Kidney (tissue), 14 donors: ENCODE measurements around the gene KCNQ1. TPM values are rescaled to one million over a fixed set of nuclear protein-coding genes. Genes with fewer than 3 reads are reported as not detected.

Source experiments
- DNase-seq, 5 donors: peaks; one replicate each; pipeline ENCODE4 v3.0.0-alpha.2; 2013 to 2020
- FAIRE-seq: peaks from 2 replicates; lab custom pipeline; 2012; peaks lifted over from hg19 to GRCh38; lab: Jason Lieb, UNC
- H3K27ac ChIP-seq, 2 donors: one replicate each; pipeline ENCODE4 v1.7.0; 2013; ENCODE audit warnings: low read depth in 2 of 2, low read length in 2 of 2, inconsistent platforms in 1 of 2
- H3K27me3 ChIP-seq: one replicate; pipeline ENCODE4 v1.7.1; 2013; ENCODE audit warnings: low read length, inconsistent platforms; ENCODE audit not compliant: control insufficient read depth, insufficient read depth
- H3K36me3 ChIP-seq, 3 donors: one replicate each; pipeline versions ENCODE4 v1.7.0 to v1.7.1; 2013; ENCODE audit warnings: low read length in 3 of 3, control low read depth in 1 of 3, inconsistent platforms in 1 of 3; ENCODE audit not compliant: insufficient read depth in 3 of 3, control insufficient read depth in 2 of 3
- H3K4me1 ChIP-seq, 3 donors: one replicate each; pipeline versions ENCODE4 v1.7.0 to v1.7.1; 2013; ENCODE audit warnings: low read length in 3 of 3, inconsistent platforms in 1 of 3, low read depth in 1 of 3; ENCODE audit not compliant: control insufficient read depth in 2 of 3, insufficient read depth in 2 of 3
- H3K4me3 ChIP-seq, 3 donors: one replicate each; pipeline versions ENCODE4 v1.7.0 to v1.8.1; 2013; ENCODE audit warnings: low read length in 3 of 3, control low read depth in 1 of 3, inconsistent platforms in 1 of 3
- H3K9ac ChIP-seq, 3 donors: one replicate each; pipeline versions ENCODE4 v1.7.0 to v1.7.1; 2013; ENCODE audit warnings: low read length in 3 of 3, control low read depth in 1 of 3, inconsistent platforms in 1 of 3
- H3K9me3 ChIP-seq, 3 donors: one replicate each; pipeline versions ENCODE4 v1.7.0 to v1.7.1; 2013; ENCODE audit warnings: low read length in 3 of 3, control low read depth in 1 of 3, inconsistent platforms in 1 of 3; ENCODE audit not compliant: control insufficient read depth in 2 of 3, insufficient read depth in 1 of 3
- CTCF ChIP-seq: IDR thresholded peaks from 3 replicates; pipeline ENCODE4 v1.5.1; 2012; ENCODE audit warnings: mild to moderate bottlenecking, moderate library complexity, borderline replicate concordance; ENCODE audit not compliant: insufficient read depth; ENCODE audit errors: extremely low read depth
- intact Hi-C: fragments of 100-400 bp; cut with DNase I; formaldehyde crosslinking; loops from one replicate; pipeline ENCODE4 v1.11.1; 2022
- polyA plus RNA-seq: library from polyadenylated mRNA; stranded (reverse); fragments of 350-450 nt; fragmentation: Illumina TruSeq; extraction: RNeasy Lipid Tissue Mini Kit (QIAGEN cat#74804); gene quantifications from one replicate; pipeline ENCODE4 v1.2.3, GENCODE V29; 2014; ENCODE audit warnings: low read depth, low replicate concordance; ENCODE audit not compliant: insufficient read depth
- total RNA-seq: library from RNA; stranded (reverse); fragmentation: NEBNext Ultra II Directional; extraction: Animal tissue kit (Norgen Biotek cat#: 25700); gene quantifications from one replicate; pipeline ENCODE4 v1.2.1, GENCODE V29; 2021
- donor health status: control.
- donor health status: control.
- donor health status: control.
- donor health status: control.
- donor health status: control.
- donor health status: DM: yes; HTN: yes; CAD: no.
- donor health status: Normal renal cell carcinoma (clear cell type).

Gene KCNQ1
- total and polyA plus RNA-seq, 2 donors from 2014 or later = 45.5 to 49.4 TPM

- Histone ChIP-seq H3K9ac (no peak overlapping the region), H3K27me3 (no peaks in the 10 kb centered on the region), H3K4me1 (peaks cover 0 to 21% (median 14%) of the 10 kb centered on the region in 3 donors), H3K36me3 (no peaks in the 10 kb centered on the region), H3K9me3 (no peaks in the 10 kb centered on the region), H3K27ac (peak overlapping the region; percentile 53 to 96), H3K4me3 (no peak overlapping the region)
- TF ChIP-seq CTCF = no peak
- peak in 1 of 5 donors; percentile 93 for DNase-seq
- intact Hi-C loops = no loop called here
- FAIRE-seq = no peak
Observed at GRCh38 chr11:2898366-2899079, 453.7 kb downstream of the KCNQ1 start.

Other genes with a start within 250 kb of the KCNQ1 start
- 5.0 TPM for gene ASCL2, start 174.4 kb upstream of the KCNQ1 start, total RNA-seq
- gene ASCL2, start 174.4 kb upstream of the KCNQ1 start, polyA plus RNA-seq = 1.2 TPM
- gene C11orf21, start 143.1 kb upstream of the KCNQ1 start, total RNA-seq = 4.9 TPM
- gene C11orf21, start 143.1 kb upstream of the KCNQ1 start, polyA plus RNA-seq = 0.17 TPM
- gene TSPAN32, start 143.0 kb upstream of the KCNQ1 start, total RNA-seq = 6.1 TPM
- gene TSPAN32, start 143.0 kb upstream of the KCNQ1 start, polyA plus RNA-seq = 0.75 TPM
- 950 TPM for gene CD81, start 67.7 kb upstream of the KCNQ1 start, total RNA-seq
- gene CD81, start 67.7 kb upstream of the KCNQ1 start, polyA plus RNA-seq = 827 TPM
- 42.3 TPM for gene TSSC4, start 44.3 kb upstream of the KCNQ1 start, total RNA-seq
- 51.4 TPM for gene TSSC4, start 44.3 kb upstream of the KCNQ1 start, polyA plus RNA-seq
- 0.25 TPM for gene TRPM5, start 494 bp upstream of the KCNQ1 start, total RNA-seq
- 0.69 TPM for gene TRPM5, start 494 bp upstream of the KCNQ1 start, polyA plus RNA-seq